Ectodermal cell (in vitro differentiated cells): Measurements from ENCODE around the gene TRABD.
A peak's percentile ranks its signal among the peaks of the same experiment; 100 is the strongest.

Experiments
- H3K27ac ChIP-seq: 2 replicates; pipeline ENCODE4 v1.7.0; 2013; ENCODE audit warnings: mild to moderate bottlenecking, low read depth, low read length; ENCODE audit not compliant: insufficient read depth, poor library complexity, severe bottlenecking
- H3K27me3 ChIP-seq: 2 replicates; pipeline ENCODE4 v1.7.0; 2013; ENCODE audit warnings: mild to moderate bottlenecking, low read length; ENCODE audit not compliant: insufficient read depth, control insufficient read depth, poor library complexity, severe bottlenecking
- H3K36me3 ChIP-seq: one replicate; pipeline ENCODE4 v1.7.0; 2013; ENCODE audit warnings: low read length; ENCODE audit not compliant: control insufficient read depth, insufficient read depth
- H3K4me1 ChIP-seq: one replicate; pipeline ENCODE4 v1.7.0; 2013; ENCODE audit warnings: low read length; ENCODE audit not compliant: control insufficient read depth, insufficient read depth
- H3K4me3 ChIP-seq: 2 replicates; pipeline ENCODE4 v1.7.0; 2013; ENCODE audit warnings: low read depth, low read length, control low read depth; ENCODE audit not compliant: insufficient read depth
- H3K9me3 ChIP-seq: 2 replicates; pipeline ENCODE4 v1.7.0; 2013; ENCODE audit warnings: mild to moderate bottlenecking, low read length, moderate library complexity; ENCODE audit not compliant: control insufficient read depth
- whole genome bisulfite sequencing, 2 experiments: methylation state at CpG; one replicate each; pipeline ENCODE4 v1.1.7; 2013; ENCODE audit warnings: missing lambda C conversion rate in 2 of 2; 5-methylcytosine and 5-hydroxymethylcytosine counted together

TRABD gene

DNA sequence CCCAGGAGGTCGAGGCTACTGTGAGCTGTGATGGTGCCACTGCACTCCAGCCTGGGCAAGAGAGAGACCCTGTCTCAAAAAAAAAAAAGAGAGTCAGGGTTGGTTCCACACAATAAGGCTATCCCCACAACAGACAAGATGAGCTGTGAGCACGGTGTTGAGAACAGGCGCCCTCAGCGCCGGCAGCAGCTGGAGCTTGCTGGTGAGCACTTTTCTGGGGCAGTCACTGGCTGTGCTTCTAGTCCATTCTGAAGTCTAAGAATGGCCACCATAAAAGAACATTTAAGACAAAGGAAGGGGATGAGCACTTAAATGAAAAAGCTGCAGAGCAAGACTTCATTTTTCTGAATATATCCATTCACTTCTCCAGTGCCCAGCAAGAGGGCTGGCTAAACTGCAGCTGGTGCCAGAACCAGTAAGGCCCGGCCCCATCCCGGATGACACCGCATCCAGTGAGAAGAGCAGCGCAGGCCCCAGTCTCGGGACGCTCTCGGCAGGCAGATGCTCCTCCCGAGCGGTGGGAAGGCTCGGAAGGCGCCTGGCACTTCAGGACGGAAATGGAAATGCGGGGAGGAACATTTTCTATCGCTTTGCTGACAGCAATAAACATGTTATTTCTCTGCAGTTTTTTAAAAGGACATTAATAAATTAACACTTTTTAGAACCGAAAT, 46.9 kb downstream of the TRABD start:
- Histone ChIP-seq H3K4me1 (no peaks in the 10 kb centered on the region), H3K27me3 (no peaks in the 10 kb centered on the region), H3K4me3 (no peak overlapping the region), H3K36me3 (peaks cover 4% of the 10 kb centered on the region), H3K9me3 (no peaks in the 10 kb centered on the region), H3K27ac (no peak overlapping the region)
- 93 to 94% methylated on average over 20 of the region's 20 CpGs for WGBS, 2 experiments

DNA sequence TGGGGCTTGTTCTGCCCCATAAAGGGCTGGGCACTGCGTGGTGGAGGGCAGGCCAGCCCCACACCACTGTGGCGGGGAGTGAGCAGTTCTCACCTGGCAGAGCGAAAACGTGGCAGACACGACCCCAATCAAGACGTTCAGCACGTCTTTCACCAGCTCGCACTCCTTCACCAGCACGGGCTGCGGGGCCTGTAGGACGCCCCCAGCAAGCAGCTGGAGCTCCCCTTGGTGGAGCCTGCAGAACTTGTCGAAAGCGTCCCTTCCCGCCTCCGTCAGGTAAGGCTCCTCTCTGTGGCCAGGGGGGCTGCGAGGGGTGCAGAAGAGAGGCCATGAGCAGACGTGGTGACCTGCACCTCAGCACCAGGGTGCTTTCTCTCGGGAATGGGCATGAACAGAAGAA, 47.5 kb downstream of the TRABD start:
- Histone ChIP-seq H3K4me3 (no peak overlapping the region), H3K9me3 (no peaks in the 10 kb centered on the region), H3K27me3 (no peaks in the 10 kb centered on the region), H3K36me3 (peaks cover 4% of the 10 kb centered on the region), H3K4me1 (no peaks in the 10 kb centered on the region), H3K27ac (no peak overlapping the region)
- WGBS, 2 experiments: 92 to 94% methylated on average over 18 of the region's 18 CpGs

DNA sequence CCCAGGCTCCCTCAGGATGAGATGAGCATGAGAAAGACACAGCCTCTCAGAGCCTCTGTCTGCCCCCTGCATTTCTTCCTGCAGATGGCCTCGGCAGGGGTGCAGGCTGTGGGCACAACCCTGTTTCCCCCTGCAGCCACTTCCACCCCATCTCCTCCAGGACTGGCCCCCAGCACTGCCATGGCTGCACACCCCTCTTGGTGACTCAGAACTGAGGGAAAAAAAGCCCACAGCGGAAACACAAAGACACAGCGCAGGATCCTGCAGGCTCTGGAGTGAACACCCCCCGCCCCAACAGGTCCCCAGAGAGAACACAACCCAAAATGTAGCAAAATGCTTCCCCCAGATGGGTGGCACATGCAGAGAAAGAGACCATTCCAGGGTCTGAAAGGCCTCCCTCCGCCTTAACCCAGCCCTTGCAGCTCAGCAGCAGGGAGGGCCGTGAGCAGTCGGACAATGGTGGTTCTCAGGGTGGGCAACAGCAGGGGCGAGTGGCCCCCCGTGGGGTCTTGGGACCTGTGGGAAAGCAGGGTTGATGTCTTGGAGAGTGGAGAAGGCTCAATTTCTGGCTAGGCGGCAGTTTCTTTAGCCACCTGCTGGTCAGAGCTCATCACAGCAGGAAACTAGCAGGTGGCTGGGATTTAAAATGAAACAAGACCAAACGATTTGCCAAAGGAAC, 51.2 kb downstream of the TRABD start:
- 80 to 84% methylated on average over 11 of the region's 11 CpGs for whole genome bisulfite sequencing, 2 experiments
- Histone ChIP-seq H3K4me1 (no peaks in the 10 kb centered on the region), H3K4me3 (no peak overlapping the region), H3K27ac (no peak overlapping the region), H3K9me3 (no peaks in the 10 kb centered on the region), H3K27me3 (no peaks in the 10 kb centered on the region), H3K36me3 (peaks cover 8% of the 10 kb centered on the region)

DNA sequence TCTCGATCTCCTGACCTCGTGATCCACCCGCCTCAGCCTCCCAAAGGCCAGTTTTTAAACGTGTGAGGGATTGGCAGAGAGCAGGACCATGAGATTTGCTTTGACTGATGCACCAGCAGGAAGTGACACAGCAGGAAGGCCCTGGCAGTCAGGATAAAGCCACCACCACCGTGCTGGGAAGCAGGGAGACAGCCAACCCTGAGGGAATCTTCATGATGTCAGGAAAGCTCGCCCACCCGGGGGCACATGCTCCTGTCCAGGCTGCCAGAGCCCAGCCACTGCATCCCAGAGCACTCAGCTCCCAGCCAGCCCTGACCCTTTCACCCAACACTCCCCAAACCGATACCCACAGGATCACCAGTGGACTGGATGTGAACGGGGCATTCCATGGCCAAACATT, 53.0 kb downstream of the TRABD start:
- no peaks in the 10 kb centered on the region for H3K27me3 ChIP-seq
- H3K4me1 ChIP-seq: peaks cover 5% of the 10 kb centered on the region
- H3K27ac ChIP-seq: no peak overlapping the region
- no peak overlapping the region for H3K4me3 ChIP-seq
- peaks cover 8% of the 10 kb centered on the region for H3K36me3 ChIP-seq
- H3K9me3 ChIP-seq: no peaks in the 10 kb centered on the region
- 88 to 89% methylated on average over 9 of the region's 9 CpGs for WGBS, 2 experiments

DNA sequence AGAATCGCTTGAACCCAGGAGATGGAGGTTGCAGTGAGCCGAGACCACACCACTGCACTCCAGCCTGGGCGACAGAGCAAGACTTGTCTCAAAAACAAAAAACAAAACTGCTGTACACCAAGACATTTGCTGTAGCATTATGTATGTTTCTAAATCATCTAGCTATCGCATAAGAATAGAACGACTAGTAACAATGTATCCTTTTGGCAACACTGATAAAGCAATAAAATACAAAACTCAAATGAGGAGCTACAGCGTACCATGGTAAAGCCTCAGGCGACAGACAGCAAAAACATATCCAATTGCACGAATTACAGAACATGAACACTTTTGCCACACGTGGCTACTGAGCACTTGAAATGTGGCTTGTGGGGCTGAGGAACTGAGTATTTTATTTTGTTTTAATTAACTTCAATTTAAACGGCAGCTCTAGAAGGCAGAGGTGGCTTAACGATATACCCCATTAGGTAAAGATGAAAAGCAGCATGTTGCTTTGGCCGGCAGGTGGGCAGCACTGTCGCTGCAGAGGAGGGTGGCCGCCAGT, 56.8 kb downstream of the TRABD start:
- H3K4me1 ChIP-seq: peaks cover 13% of the 10 kb centered on the region
- H3K27ac ChIP-seq: no peak overlapping the region
- H3K4me3 ChIP-seq: peak overlapping the region; percentile 13
- no peaks in the 10 kb centered on the region for H3K27me3 ChIP-seq
- H3K36me3 ChIP-seq: peaks cover 8% of the 10 kb centered on the region
- WGBS, 2 experiments: 89 to 94% methylated on average over 14 of the region's 14 CpGs
- no peaks in the 10 kb centered on the region for H3K9me3 ChIP-seq

DNA sequence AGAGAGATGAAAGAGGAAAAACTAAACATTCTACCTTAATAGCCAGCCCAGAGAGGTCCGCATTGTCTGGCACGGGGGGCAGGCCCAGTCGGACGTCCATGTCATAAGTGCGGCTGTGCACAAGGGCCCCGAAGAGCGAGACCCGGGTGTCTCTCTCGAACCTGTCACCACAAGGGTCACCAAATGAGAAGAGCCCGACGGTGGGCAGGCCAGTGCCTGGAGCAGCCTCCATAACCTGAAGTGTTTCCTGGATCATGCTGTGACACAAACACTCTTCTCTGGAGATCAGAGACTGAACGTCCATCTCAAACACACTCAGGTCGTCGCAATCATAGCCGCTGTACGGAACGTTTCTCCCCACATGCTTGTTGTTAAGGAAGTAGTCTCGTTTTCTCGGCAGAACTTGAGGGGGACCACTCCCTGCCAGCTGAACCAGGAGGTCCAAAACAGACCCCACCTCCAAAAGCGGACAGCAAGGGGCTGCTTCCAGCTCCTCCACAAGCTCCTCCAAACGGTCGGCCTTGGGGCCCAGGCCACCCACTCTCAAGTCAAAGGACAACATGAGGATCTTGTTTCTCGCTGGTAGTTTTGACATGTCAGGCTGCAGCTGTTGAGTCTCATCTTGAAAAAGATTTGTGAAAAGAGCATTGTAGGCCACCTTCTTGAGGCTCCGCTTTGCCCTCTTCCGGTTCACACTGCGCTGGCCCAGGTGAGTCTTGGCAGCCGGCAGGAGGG, 58.1 kb downstream of the TRABD start:
- peaks cover 8% of the 10 kb centered on the region for H3K36me3 ChIP-seq
- 61 to 62% methylated on average over 27 of the region's 27 CpGs for WGBS, 2 experiments
- H3K27me3 ChIP-seq: no peaks in the 10 kb centered on the region
- peak overlapping the region; percentile 96 for H3K4me3 ChIP-seq
- H3K27ac ChIP-seq: no peak overlapping the region
- H3K4me1 ChIP-seq: peaks cover 13% of the 10 kb centered on the region
- no peaks in the 10 kb centered on the region for H3K9me3 ChIP-seq

DNA sequence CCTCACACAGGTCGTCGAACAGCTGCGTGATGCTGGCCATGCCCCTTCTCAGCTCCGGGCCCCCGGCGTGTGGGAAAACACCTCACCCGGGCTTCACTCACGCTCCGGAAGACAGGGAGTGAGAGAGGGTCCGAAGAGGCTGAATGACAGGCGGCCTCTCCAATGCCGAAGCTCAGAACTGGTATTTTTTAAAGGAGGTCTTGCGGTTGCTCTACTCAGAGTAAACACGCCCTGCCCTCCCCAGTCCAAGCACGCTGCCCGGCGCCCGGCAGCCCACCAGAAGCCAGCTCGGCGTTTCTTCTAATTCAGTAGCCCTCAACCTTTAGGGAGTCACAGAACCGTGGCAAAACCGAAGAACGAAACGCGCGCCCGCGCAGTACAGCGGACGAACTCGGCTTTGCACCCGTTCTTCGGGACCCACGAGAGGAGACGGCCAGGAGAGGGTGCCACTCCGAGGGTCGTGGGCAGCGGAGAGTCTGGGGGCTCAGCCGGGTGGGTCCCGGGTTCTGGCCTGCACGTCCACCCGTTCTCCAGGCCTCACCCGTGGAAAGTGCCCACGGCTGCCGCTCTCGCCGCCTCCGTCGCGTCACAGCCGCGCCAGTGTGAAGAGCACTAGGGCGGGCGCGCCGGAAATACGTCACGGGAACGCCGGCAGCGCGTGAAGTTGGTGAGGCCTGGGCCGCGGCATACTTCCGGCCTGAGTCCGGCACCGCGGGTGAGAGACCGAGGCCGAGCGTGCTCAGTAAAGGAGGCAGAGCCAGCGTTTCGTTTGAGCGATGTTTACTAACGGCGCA, 58.9 kb downstream of the TRABD start, which contains the start of gene TUBGCP6:
TUBGCP6 (minus strand) TSS at position 604 of the 794 bp plus-strand sequence; CDS start at position 40, 564 bp downstream.
- no peaks in the 10 kb centered on the region for H3K9me3 ChIP-seq
- H3K4me3 ChIP-seq: peak within 1 kb of the TSS; percentile 96
- peak within 1 kb of the TSS; percentile 40 for H3K27ac ChIP-seq
- 1% methylated on average over 76 of the region's 76 CpGs for WGBS, 2 experiments
- no peaks in the 10 kb centered on the region for H3K27me3 ChIP-seq
- peaks cover 13% of the 10 kb centered on the region for H3K4me1 ChIP-seq
- peaks cover 5% of the 10 kb centered on the region for H3K36me3 ChIP-seq

DNA sequence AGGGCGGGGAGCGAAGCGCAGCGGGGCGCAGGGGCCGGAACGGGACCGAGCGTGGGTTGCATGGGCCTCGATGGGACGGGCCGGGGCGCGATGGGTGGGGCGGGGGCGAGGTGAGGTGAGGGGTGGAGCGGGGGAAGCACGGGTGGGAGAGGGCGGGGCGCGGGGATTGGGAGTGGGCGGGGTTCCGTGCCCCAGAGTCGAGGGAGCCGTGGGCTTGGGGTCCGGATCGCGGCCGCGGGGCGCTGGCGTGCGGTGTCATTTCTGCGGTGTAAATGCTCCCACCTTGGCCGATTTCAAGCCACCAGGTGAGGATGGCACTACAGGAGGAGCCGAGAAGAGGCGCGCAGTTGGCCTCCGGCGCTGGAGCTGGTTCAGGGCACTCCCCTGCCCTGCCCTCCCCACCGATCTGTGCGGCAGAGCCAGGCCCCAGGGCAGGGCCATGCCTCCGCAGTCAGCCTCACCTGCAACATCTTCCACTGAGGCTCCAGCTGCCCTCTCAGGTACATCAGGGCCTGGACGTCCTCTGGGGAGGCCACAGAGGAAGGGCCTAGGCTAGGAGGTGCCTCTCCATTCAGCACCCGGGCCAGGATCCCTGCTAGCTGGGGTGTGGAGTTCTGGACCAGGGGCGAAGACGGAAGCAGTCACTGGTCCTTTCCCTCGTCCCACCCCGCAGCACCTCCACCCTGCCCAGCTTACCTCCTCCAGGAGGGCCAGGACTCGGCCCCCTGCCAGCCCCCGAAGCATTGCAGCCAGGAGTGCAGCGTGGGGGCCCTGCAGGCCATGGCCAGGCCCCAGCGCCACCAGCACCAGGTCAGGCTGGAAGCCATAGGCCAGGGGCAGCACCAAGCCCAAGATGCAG, 59.7 kb downstream of the TRABD start:
- H3K27me3 ChIP-seq: no peaks in the 10 kb centered on the region
- 17 to 19% methylated on average over 53 of the region's 53 CpGs for WGBS, 2 experiments
- H3K4me3 ChIP-seq: peak overlapping the region; percentile 96
- peak overlapping the region; percentile 26 for H3K27ac ChIP-seq
- H3K4me1 ChIP-seq: peaks cover 21% of the 10 kb centered on the region
- no peaks in the 10 kb centered on the region for H3K9me3 ChIP-seq
- H3K36me3 ChIP-seq: no peaks in the 10 kb centered on the region
